Spinal cord (tissue), 10 donors: ENCODE data around the gene SLC2A9. TPM values are rescaled to one million over a fixed set of nuclear protein-coding genes. Genes with fewer than 3 reads are reported as not detected.

ENCODE experiments used
- DNase-seq, 6 donors: peaks; one replicate each; pipeline versions ENCODE4 v3.0.0 to v3.0.0-alpha.2; 2013 to 2015; ENCODE audit warnings: low spot score in 6 of 6, low read depth in 4 of 6
- H3K27ac ChIP-seq: one replicate; pipeline ENCODE4 v1.5.1; 2013; ENCODE audit warnings: low read depth, low read length, control low read depth
- H3K27me3 ChIP-seq: one replicate; pipeline ENCODE4 v1.6.1; 2013; ENCODE audit warnings: low read length; ENCODE audit not compliant: control insufficient read depth, insufficient read depth
- H3K36me3 ChIP-seq: one replicate; pipeline ENCODE4 v1.6.1; 2013; ENCODE audit warnings: low read length; ENCODE audit not compliant: control insufficient read depth, insufficient read depth
- H3K4me1 ChIP-seq: one replicate; pipeline ENCODE4 v1.6.1; 2013; ENCODE audit warnings: low read length; ENCODE audit not compliant: control insufficient read depth, insufficient read depth
- H3K4me3 ChIP-seq: one replicate; pipeline ENCODE4 v1.5.1; 2013; ENCODE audit warnings: low read depth, low read length, control low read depth
- H3K9me3 ChIP-seq: one replicate; pipeline ENCODE4 v1.6.1; 2013; ENCODE audit warnings: low read length; ENCODE audit not compliant: control insufficient read depth, insufficient read depth
- WGBS: methylation state at CpG from one replicate; pipeline ENCODE4 v1.1.5; 2013; ENCODE audit warnings: missing lambda C conversion rate; ENCODE audit not compliant: insufficient coverage; 5-methylcytosine and 5-hydroxymethylcytosine counted together
- polyA plus RNA-seq, 2 donors: library from polyadenylated mRNA; unstranded; fragments of 120-200 nt; gene quantifications; one replicate each; pipeline ENCODE4 v1.2.1, GENCODE V29; 2013; ENCODE audit not compliant: insufficient read length in 2 of 2
- total RNA-seq, 2 donors: library from RNA; depleted of rRNA in 1 of 2; stranded (reverse); fragments of 120-200 nt in 1 of 2; fragments of >200 nt in 1 of 2; gene quantifications; one replicate each; pipeline versions ENCODE4 v1.2.3 to v1.2.4, GENCODE V29; 2013 to 2014
- donor health status: healthy.

The SLC2A9 gene
- total and polyA plus RNA-seq, 4 donors, result 2.0 to 4.4 (median 3.7) TPM

GRCh38 chr4:10032625-10033024 lies 11.3 kb upstream of the SLC2A9 start:
- WGBS, result 93% methylated on average over 3 of the region's 6 CpGs
- no peak for DNase-seq
- Histone ChIP-seq H3K4me1 (peaks cover 21% of the 10 kb centered on the region), H3K27me3 (no peaks in the 10 kb centered on the region), H3K27ac (no peak overlapping the region), H3K9me3 (no peaks in the 10 kb centered on the region), H3K36me3 (no peaks in the 10 kb centered on the region), H3K4me3 (no peak overlapping the region)

- Histone ChIP-seq H3K9me3 (no peaks in the 10 kb centered on the region), H3K4me1 (peaks cover 21% of the 10 kb centered on the region), H3K27me3 (no peaks in the 10 kb centered on the region), H3K4me3 (no peak overlapping the region), H3K27ac (no peak overlapping the region), H3K36me3 (no peaks in the 10 kb centered on the region)
- 65% methylated on average over 8 of the region's 10 CpGs for WGBS
- DNase-seq, result peak in 1 of 6 donors; percentile 19
Observed at GRCh38 chr4:10031668-10032590, 10.6 kb upstream of the SLC2A9 start.

GRCh38 chr4:10030972-10031667 lies 9.8 kb upstream of the SLC2A9 start:
- H3K27ac ChIP-seq, result peak overlapping the region; percentile 29
- DNase-seq, result peak in 2 of 6 donors; percentile 39 to 42
- no peaks in the 10 kb centered on the region for H3K9me3 ChIP-seq
- H3K27me3 ChIP-seq, result no peaks in the 10 kb centered on the region
- 23% methylated on average over 4 of the region's 7 CpGs for WGBS
- no peaks in the 10 kb centered on the region for H3K36me3 ChIP-seq
- H3K4me1 ChIP-seq, result peaks cover 21% of the 10 kb centered on the region
- H3K4me3 ChIP-seq, result no peak overlapping the region

- WGBS, result 100% methylated on average over 4 of the region's 4 CpGs
- no peak overlapping the region for H3K4me3 ChIP-seq
- no peak overlapping the region for H3K27ac ChIP-seq
- H3K27me3 ChIP-seq, result no peaks in the 10 kb centered on the region
- no peak for DNase-seq
- peaks cover 19% of the 10 kb centered on the region for H3K4me1 ChIP-seq
- H3K9me3 ChIP-seq, result no peaks in the 10 kb centered on the region
- H3K36me3 ChIP-seq, result no peaks in the 10 kb centered on the region
Observed at GRCh38 chr4:10029403-10029802, 8.1 kb upstream of the SLC2A9 start.

- no peaks in the 10 kb centered on the region for H3K27me3 ChIP-seq
- no peak overlapping the region for H3K27ac ChIP-seq
- H3K9me3 ChIP-seq, result no peaks in the 10 kb centered on the region
- DNase-seq, result no peak
- H3K4me3 ChIP-seq, result no peak overlapping the region
- WGBS, result 75% methylated on average over 4 of the region's 4 CpGs
- no peaks in the 10 kb centered on the region for H3K36me3 ChIP-seq
- peaks cover 17% of the 10 kb centered on the region for H3K4me1 ChIP-seq
Observed at GRCh38 chr4:10028910-10029309, 7.6 kb upstream of the SLC2A9 start.

- Histone ChIP-seq H3K4me3 (no peak overlapping the region), H3K27me3 (no peaks in the 10 kb centered on the region), H3K36me3 (no peaks in the 10 kb centered on the region), H3K27ac (no peak overlapping the region), H3K9me3 (no peaks in the 10 kb centered on the region), H3K4me1 (peaks cover 22% of the 10 kb centered on the region)
- WGBS, result 82% methylated on average over 9 of the region's 9 CpGs
- DNase-seq, result no peak
Observed at GRCh38 chr4:10026485-10026884, 5.2 kb upstream of the SLC2A9 start.

GRCh38 chr4:10025230-10025806 lies 4.0 kb upstream of the SLC2A9 start:
- no peaks in the 10 kb centered on the region for H3K27me3 ChIP-seq
- WGBS, result no CpG with 5 or more reads among the region's 3 CpGs
- no peak for DNase-seq

GRCh38 chr4:10024303-10024702 lies 3.0 kb upstream of the SLC2A9 start:
- Histone ChIP-seq H3K36me3 (no peaks in the 10 kb centered on the region), H3K4me3 (no peak overlapping the region), H3K27me3 (no peaks in the 10 kb centered on the region), H3K27ac (no peak overlapping the region), H3K4me1 (peaks cover 26% of the 10 kb centered on the region), H3K9me3 (no peaks in the 10 kb centered on the region)
- 69% methylated on average over 2 of the region's 2 CpGs for WGBS
- no peak for DNase-seq

More at GRCh38 chr4:10025230-10025806, 4.0 kb upstream of the SLC2A9 start:
- H3K4me1 ChIP-seq, result peaks cover 20% of the 10 kb centered on the region
- H3K9me3 ChIP-seq, result no peaks in the 10 kb centered on the region
- no peak overlapping the region for H3K27ac ChIP-seq
- no peak overlapping the region for H3K4me3 ChIP-seq
- H3K36me3 ChIP-seq, result no peaks in the 10 kb centered on the region

- no peaks in the 10 kb centered on the region for H3K27me3 ChIP-seq
- peaks cover 31% of the 10 kb centered on the region for H3K4me1 ChIP-seq
- 79% methylated on average over 7 of the region's 7 CpGs for WGBS
- no peak overlapping the region for H3K4me3 ChIP-seq
- no peaks in the 10 kb centered on the region for H3K36me3 ChIP-seq
- no peak overlapping the region for H3K27ac ChIP-seq
- H3K9me3 ChIP-seq, result no peaks in the 10 kb centered on the region
- no peak for DNase-seq
Observed at GRCh38 chr4:10023806-10024205, 2.5 kb upstream of the SLC2A9 start.
